ENCODE data around the gene ROBO1.

The ROBO1 gene

GRCh38 chr3:78736863-78737262 lies 1030.9 kb downstream of the ROBO1 start:
- Histone ChIP-seq H4K20me1 (ENCODE audit: insufficient read depth, low read length) (no peaks in the 10 kb centered on the region), H3K4me3 (ENCODE audit: low read length) (no peak overlapping the region), H3K79me2 (ENCODE audit: low read length) (no peaks in the 10 kb centered on the region), H3F3A (ENCODE audit: insufficient read depth, low read length) (no peaks in the 10 kb centered on the region), H3K9ac (ENCODE audit: low read length) (no peak overlapping the region), H3K27me3 (replicated peaks; ENCODE audit: insufficient read depth, low read length) (no peaks in the 10 kb centered on the region), H3K36me3 (replicated peaks; ENCODE audit: insufficient read depth, low read length) (no peaks in the 10 kb centered on the region), H2AFZ (ENCODE audit: low read length) (no peak overlapping the region), H3K9me2 (replicated peaks; ENCODE audit: insufficient read depth, low read length) (no peaks in the 10 kb centered on the region), H3K27ac (ENCODE audit: low read length) (no peak overlapping the region), H3K9me3 (replicated peaks; ENCODE audit: insufficient read depth, low read length) (no peaks in the 10 kb centered on the region), H3K4me2 (ENCODE audit: low read depth, low read length) (no peak overlapping the region), H3K4me1 (ENCODE audit: low read length) (no peaks in the 10 kb centered on the region)
- no peak for DNase-seq
- no peak for TF ChIP-seq EZH2 (optimal IDR thresholded peaks at IDR 0.05; ENCODE audit: low read depth, low read length)
- no peak for TF ChIP-seq EZH2phosphoT487 (IDR thresholded peaks at IDR 0.05; ENCODE audit: low read length)
- TF ChIP-seq, protein P1, sequence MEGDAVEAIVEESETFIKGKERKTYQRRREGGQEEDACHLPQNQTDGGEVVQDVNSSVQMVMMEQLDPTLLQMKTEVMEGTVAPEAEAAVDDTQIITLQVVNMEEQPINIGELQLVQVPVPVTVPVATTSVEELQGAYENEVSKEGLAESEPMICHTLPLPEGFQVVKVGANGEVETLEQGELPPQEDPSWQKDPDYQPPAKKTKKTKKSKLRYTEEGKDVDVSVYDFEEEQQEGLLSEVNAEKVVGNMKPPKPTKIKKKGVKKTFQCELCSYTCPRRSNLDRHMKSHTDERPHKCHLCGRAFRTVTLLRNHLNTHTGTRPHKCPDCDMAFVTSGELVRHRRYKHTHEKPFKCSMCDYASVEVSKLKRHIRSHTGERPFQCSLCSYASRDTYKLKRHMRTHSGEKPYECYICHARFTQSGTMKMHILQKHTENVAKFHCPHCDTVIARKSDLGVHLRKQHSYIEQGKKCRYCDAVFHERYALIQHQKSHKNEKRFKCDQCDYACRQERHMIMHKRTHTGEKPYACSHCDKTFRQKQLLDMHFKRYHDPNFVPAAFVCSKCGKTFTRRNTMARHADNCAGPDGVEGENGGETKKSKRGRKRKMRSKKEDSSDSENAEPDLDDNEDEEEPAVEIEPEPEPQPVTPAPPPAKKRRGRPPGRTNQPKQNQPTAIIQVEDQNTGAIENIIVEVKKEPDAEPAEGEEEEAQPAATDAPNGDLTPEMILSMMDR (IDR thresholded peaks at IDR 0.05; ENCODE audit: low read length), result no peak

DNA sequence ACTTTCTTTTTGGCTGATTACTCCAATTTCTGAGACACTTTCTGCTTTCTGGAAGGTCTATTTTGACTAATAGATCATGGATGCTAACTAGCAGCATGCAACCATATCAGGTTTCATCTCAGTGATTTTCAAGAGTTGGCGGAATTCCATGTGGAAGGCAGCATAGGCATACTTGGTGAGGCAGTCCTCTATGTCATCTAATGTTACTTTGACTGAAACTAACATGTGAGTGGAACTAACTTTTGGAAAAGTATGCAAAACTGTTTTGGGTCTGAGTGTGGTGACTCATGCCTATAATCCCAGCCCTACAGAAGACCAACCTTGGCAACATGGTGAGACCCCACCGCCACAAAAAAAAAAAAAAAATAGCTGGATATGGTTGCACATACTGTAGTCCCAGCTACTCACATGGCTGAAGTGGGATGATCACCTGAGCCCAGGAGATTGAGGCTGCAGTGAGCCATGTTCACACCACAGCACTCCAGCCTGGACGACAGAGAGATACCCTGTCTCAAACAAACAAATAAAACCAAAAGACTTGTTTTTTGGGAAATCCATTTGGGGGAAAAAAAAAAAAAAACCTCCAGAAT lies 1033.7 kb downstream of the ROBO1 start:
- TF ChIP-seq, protein P1 (IDR thresholded peaks at IDR 0.05; ENCODE audit: low read length), result no peak
- TF ChIP-seq EZH2phosphoT487 (IDR thresholded peaks at IDR 0.05; ENCODE audit: low read length), result no peak
- no peak for TF ChIP-seq EZH2 (optimal IDR thresholded peaks at IDR 0.05; ENCODE audit: low read depth, low read length)
- Histone ChIP-seq H3K4me1 (ENCODE audit: low read length) (no peaks in the 10 kb centered on the region), H3K36me3 (replicated peaks; ENCODE audit: insufficient read depth, low read length) (no peaks in the 10 kb centered on the region), H3K9me2 (replicated peaks; ENCODE audit: insufficient read depth, low read length) (no peaks in the 10 kb centered on the region), H3F3A (ENCODE audit: insufficient read depth, low read length) (no peaks in the 10 kb centered on the region), H2AFZ (ENCODE audit: low read length) (no peak overlapping the region), H3K27ac (ENCODE audit: low read length) (no peak overlapping the region), H3K4me3 (ENCODE audit: low read length) (no peak overlapping the region), H4K20me1 (ENCODE audit: insufficient read depth, low read length) (no peaks in the 10 kb centered on the region), H3K9ac (ENCODE audit: low read length) (no peak overlapping the region), H3K79me2 (ENCODE audit: low read length) (no peaks in the 10 kb centered on the region), H3K9me3 (replicated peaks; ENCODE audit: insufficient read depth, low read length) (no peaks in the 10 kb centered on the region), H3K27me3 (replicated peaks; ENCODE audit: insufficient read depth, low read length) (no peaks in the 10 kb centered on the region), H3K4me2 (ENCODE audit: low read depth, low read length) (no peak overlapping the region)
- DNase-seq, result no peak

DNA sequence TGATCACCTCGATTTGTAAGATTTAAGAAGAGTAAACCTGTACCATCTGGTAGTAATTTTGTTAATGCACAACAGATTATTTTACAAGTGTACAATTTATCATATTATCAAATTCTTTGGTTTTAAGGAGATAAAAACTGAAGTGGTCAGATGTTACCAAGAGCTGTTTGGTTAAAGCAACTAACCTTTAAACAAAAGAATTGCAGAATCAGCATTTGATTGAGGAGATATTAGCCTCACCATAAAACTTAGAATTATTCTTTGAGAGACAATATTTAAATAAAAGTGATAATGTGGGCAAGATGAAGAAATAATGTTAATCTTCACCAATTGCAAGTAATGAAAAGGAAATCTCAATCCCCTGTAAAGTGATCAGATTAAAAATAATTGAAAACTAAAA lies 1034.9 kb downstream of the ROBO1 start:
- H3K27me3 ChIP-seq (replicated peaks; ENCODE audit: insufficient read depth, low read length), result no peaks in the 10 kb centered on the region
- H3K4me2 ChIP-seq (ENCODE audit: low read depth, low read length), result no peak overlapping the region
- H3K9me2 ChIP-seq (replicated peaks; ENCODE audit: insufficient read depth, low read length), result no peaks in the 10 kb centered on the region
- H3K9me3 ChIP-seq (replicated peaks; ENCODE audit: insufficient read depth, low read length), result no peaks in the 10 kb centered on the region
- H3F3A ChIP-seq (ENCODE audit: insufficient read depth, low read length), result no peaks in the 10 kb centered on the region
- no peak overlapping the region for H3K4me3 ChIP-seq (ENCODE audit: low read length)
- no peak overlapping the region for H2AFZ ChIP-seq (ENCODE audit: low read length)
- no peak overlapping the region for H3K9ac ChIP-seq (ENCODE audit: low read length)
- no peaks in the 10 kb centered on the region for H3K4me1 ChIP-seq (ENCODE audit: low read length)
- no peak overlapping the region for H3K27ac ChIP-seq (ENCODE audit: low read length)
- no peaks in the 10 kb centered on the region for H4K20me1 ChIP-seq (ENCODE audit: insufficient read depth, low read length)
- H3K36me3 ChIP-seq (replicated peaks; ENCODE audit: insufficient read depth, low read length), result no peaks in the 10 kb centered on the region
- TF ChIP-seq EZH2phosphoT487 (IDR thresholded peaks at IDR 0.05; ENCODE audit: low read length), result no peak
- no peak for TF ChIP-seq EZH2 (optimal IDR thresholded peaks at IDR 0.05; ENCODE audit: low read depth, low read length)
- TF ChIP-seq, protein P1 (IDR thresholded peaks at IDR 0.05; ENCODE audit: low read length), result no peak
- no peaks in the 10 kb centered on the region for H3K79me2 ChIP-seq (ENCODE audit: low read length)
- no peak for DNase-seq

Data from MM.1S (cell line).